HEK293 (cell line): Measurements from ENCODE around the gene POLG2.
"Not testable (repeated sequence)": the region's sequence is repeated elsewhere in the genome, so short reads cannot be mapped to it uniquely, and the experiment has no call there.

Source experiments
- CTCF ChIA-PET: fragments of 350-600 bp; formaldehyde crosslinking; extraction: SDS; loops from one replicate; lab custom pipeline; 2021; ENCODE audit warnings: antibody characterized with exemption; lab: Yijun Ruan, JAX
- POLR2A ChIA-PET: fragments of 300-600 bp; formaldehyde crosslinking; extraction: SDS; loops from one replicate; lab custom pipeline; 2020; ENCODE audit warnings: antibody characterized with exemption, inconsistent platforms; lab: Yijun Ruan, JAX
- H3K27ac ChIP-seq: fragments of 200-500 bp; sonication (Bioruptor generic); 2 replicates; pipeline ENCODE4 v1.5.1; 2014; ENCODE audit warnings: low read depth, low read length, control low read depth, inconsistent platforms; ENCODE audit errors: extremely low read depth
- H3K36me3 ChIP-seq, 2 experiments: fragments of 200-500 bp in 1 of 2; sonication (Bioruptor generic) in 1 of 2; 1 replicate in 1 of 2; 2 replicates in 1 of 2; pipeline ENCODE4 v1.5.1; 2014 to 2017; ENCODE audit warnings: inconsistent platforms in 2 of 2, low read length in 2 of 2; ENCODE audit not compliant: control insufficient read depth in 2 of 2, insufficient read depth in 1 of 2
- H3K4me1 ChIP-seq: fragments of 200-500 bp; sonication (Bioruptor generic); 2 replicates; pipeline ENCODE4 v1.5.1; 2014; ENCODE audit warnings: mild to moderate bottlenecking, low read length, inconsistent platforms; ENCODE audit not compliant: control insufficient read depth, insufficient read depth
- H3K4me3 ChIP-seq: 2 replicates; pipeline ENCODE4 v1.5.1; 2011; ENCODE audit warnings: low read depth, mild to moderate bottlenecking, control low read depth, low read length, moderate library complexity
- H3K9me3 ChIP-seq: fragments of 200-500 bp; sonication (Bioruptor generic); 2 replicates; pipeline ENCODE4 v1.5.1; 2014; ENCODE audit warnings: low read depth, low read length, inconsistent platforms; ENCODE audit not compliant: control insufficient read depth, insufficient read depth
- BCL6B ChIP-seq: fragments of 450-650 bp; formaldehyde crosslinking; IDR thresholded peaks from 2 replicates; pipeline ENCODE4 v1.5.1; 2017; ENCODE audit warnings: missing biosample characterization, missing genetic modification characterization
- KLF17 ChIP-seq: fragments of 450-650 bp; formaldehyde crosslinking; IDR thresholded peaks from 2 replicates; pipeline ENCODE4 v1.5.1; 2016; ENCODE audit warnings: missing biosample characterization, missing genetic modification characterization
- KLF9 ChIP-seq: fragments of 450-650 bp; formaldehyde crosslinking; IDR thresholded peaks from 2 replicates; pipeline ENCODE4 v1.5.1; 2016; ENCODE audit warnings: missing biosample characterization, missing genetic modification characterization, low read depth
- PRDM1 ChIP-seq: fragments of 450-650 bp; formaldehyde crosslinking; IDR thresholded peaks from 2 replicates; pipeline ENCODE4; 2016; ENCODE audit warnings: missing biosample characterization, missing genetic modification characterization
- PRDM10 ChIP-seq: fragments of 450-650 bp; formaldehyde crosslinking; IDR thresholded peaks from 2 replicates; pipeline ENCODE4 v1.5.1; 2016; ENCODE audit warnings: missing biosample characterization, missing genetic modification characterization
- SCRT2 ChIP-seq: fragments of 450-650 bp; formaldehyde crosslinking; IDR thresholded peaks from 2 replicates; pipeline ENCODE4 v1.5.1; 2016; ENCODE audit warnings: missing biosample characterization, missing genetic modification characterization
- SP7 ChIP-seq: fragments of 450-650 bp; formaldehyde crosslinking; IDR thresholded peaks from 2 replicates; pipeline ENCODE4 v1.5.1; 2016; ENCODE audit warnings: missing biosample characterization, missing genetic modification characterization
- ZFHX2 ChIP-seq: fragments of 450-650 bp; formaldehyde crosslinking; conservative IDR thresholded peaks from 2 replicates; pipeline ENCODE4 v1.5.1; 2016; ENCODE audit warnings: missing biosample characterization, missing genetic modification characterization
- ZNF148 ChIP-seq: fragments of 450-650 bp; formaldehyde crosslinking; IDR thresholded peaks from 2 replicates; pipeline ENCODE4 v1.5.0; 2017; ENCODE audit warnings: missing biosample characterization, missing genetic modification characterization, borderline replicate concordance
- ZNF362 ChIP-seq: fragments of 450-650 bp; formaldehyde crosslinking; IDR thresholded peaks from 2 replicates; pipeline ENCODE4 v1.5.1; 2016; ENCODE audit warnings: missing biosample characterization, missing genetic modification characterization
- ZNF366 ChIP-seq: fragments of 450-650 bp; formaldehyde crosslinking; conservative IDR thresholded peaks from 2 replicates; pipeline ENCODE4 v1.5.1; 2016; ENCODE audit warnings: missing biosample characterization, missing genetic modification characterization
- ZNF623 ChIP-seq: fragments of 450-650 bp; formaldehyde crosslinking; IDR thresholded peaks from 2 replicates; pipeline ENCODE4 v1.5.1; 2016; ENCODE audit warnings: missing biosample characterization, missing genetic modification characterization

POLG2 gene

GRCh38 chr17:64470625-64471024, 26.2 kb downstream of the POLG2 start:
- H3K36me3 ChIP-seq, result no peaks in the 10 kb centered on the region; a peak in 1 of 3 replicates
- CTCF ChIA-PET, result no interaction called here
- no peak overlapping the region for H3K4me3 ChIP-seq
- no peaks in the 10 kb centered on the region for H3K9me3 ChIP-seq
- POLR2A ChIA-PET, result no interaction called here
- H3K4me1 ChIP-seq, result no peaks in the 10 kb centered on the region
- H3K27ac ChIP-seq, result no peak overlapping the region
- TF ChIP-seq ZNF362 (tag by site-specific recombination), result no peak
- peak; percentile 33; the same call in 1 of the 2 replicates for TF ChIP-seq SP7
- TF ChIP-seq, all 188 proteins: peak for 1

GRCh38 chr17:64466834-64467233, 30.0 kb downstream of the POLG2 start:
- CTCF ChIA-PET, result interaction anchor here (0.5 to 0.6 kb wide), 3 partner anchors 50 to 473 kb away, joined by 3 to 5 read pairs (median 3); no protein-coding TSS in a partner anchor

GRCh38 chr17:64466019-64466735, 30.7 kb downstream of the POLG2 start:
- H3K27ac ChIP-seq, result no peak overlapping the region
- H3K9me3 ChIP-seq, result no peaks in the 10 kb centered on the region
- no peaks in the 10 kb centered on the region for H3K4me1 ChIP-seq
- H3K36me3 ChIP-seq, result no peaks in the 10 kb centered on the region
- no peak for TF ChIP-seq ZNF623 (tag by site-specific recombination)
- peak; percentile 81 for TF ChIP-seq PRDM10 (tag by site-specific recombination)
- TF ChIP-seq KLF9, result no peak
- TF ChIP-seq ZNF148 (tag by site-specific recombination), result no peak
- no peak for TF ChIP-seq KLF17 (tag by site-specific recombination)
- no peak for TF ChIP-seq SCRT2 (tag by site-specific recombination)
- no peak for TF ChIP-seq BCL6B (tag by site-specific recombination)
- TF ChIP-seq SP7, result 0 out of 2 replicates have a peak, but pooled peaks have one; percentile 45
- TF ChIP-seq ZFHX2 (tag by site-specific recombination), result no peak
- H3K4me3 ChIP-seq, result no peak overlapping the region
- ChIA-PET POLR2A (interaction anchor here (0.6 kb wide), 1 partner anchor 25 kb away, joined by 3 read pairs; no protein-coding TSS in a partner anchor), CTCF (interaction anchor here (0.6 kb wide), 1 partner anchor 144 kb away, joined by 3 read pairs; no protein-coding TSS in a partner anchor)

More at GRCh38 chr17:64466834-64467233, 30.0 kb downstream of the POLG2 start:
- TF ChIP-seq ZNF366 (tag by site-specific recombination), result peak; percentile 84
- TF ChIP-seq PRDM1 (tag by site-specific recombination), result peak; percentile 63; the same call in 1 of the 2 replicates
- not testable (repeated sequence) for H3K36me3 ChIP-seq, H3K4me3 ChIP-seq, H3K9me3 ChIP-seq, H3K4me1 ChIP-seq, H3K27ac ChIP-seq
- POLR2A ChIA-PET, result interaction anchor here (0.6 kb wide), 1 partner anchor 26 kb away, joined by 3 read pairs; no protein-coding TSS in a partner anchor
